GM23338 (cell line): ENCODE data around the gene ZPLD1. TPM values are rescaled to one million over a fixed set of nuclear protein-coding genes. Genes with fewer than 3 reads are reported as not detected.

Experiments
- ATAC-seq: fragments of 200-7000 bp; cut with Tn5 transposase; 3 replicates; pipeline ENCODE4 v1.9.1; 2020
- DNase-seq: peaks from one replicate; pipeline ENCODE4 v3.0.0-alpha.2; 2015; ENCODE audit warnings: low spot score
- H2AFZ ChIP-seq: fragments of 200-600 bp; sonication (generic); 2 replicates; pipeline ENCODE4 v1.8.0; 2016; ENCODE audit warnings: antibody characterized with exemption, mild to moderate bottlenecking, moderate library complexity
- H3F3A ChIP-seq: fragments of 200-600 bp; sonication (generic); replicated peaks from 2 replicates; pipeline ENCODE4 v1.8.0; 2017; ENCODE audit warnings: antibody characterized with exemption, mixed run types, low read depth
- H3K27ac ChIP-seq: fragments of 200-600 bp; sonication (generic); 2 replicates; pipeline ENCODE4 v1.6.1; 2016; ENCODE audit warnings: low read depth
- H3K27me3 ChIP-seq: fragments of 200-600 bp; sonication (generic); 2 replicates; pipeline ENCODE4 v1.8.0; 2016; ENCODE audit warnings: mild to moderate bottlenecking, mixed run types, moderate library complexity; ENCODE audit not compliant: insufficient read depth
- H3K36me3 ChIP-seq: fragments of 200-600 bp; sonication (generic); 2 replicates; pipeline ENCODE4 v1.8.0; 2016; ENCODE audit warnings: mild to moderate bottlenecking; ENCODE audit not compliant: insufficient read depth
- H3K4me1 ChIP-seq: fragments of 200-600 bp; sonication (generic); 2 replicates; pipeline ENCODE4 v1.8.0; 2016; ENCODE audit warnings: mild to moderate bottlenecking, moderate library complexity; ENCODE audit not compliant: insufficient read depth
- H3K4me2 ChIP-seq: fragments of 200-600 bp; sonication (generic); 2 replicates; pipeline ENCODE4 v1.7.1; 2017; ENCODE audit warnings: mixed run types
- H3K4me3 ChIP-seq: fragments of 200-600 bp; sonication (generic); 2 replicates; pipeline ENCODE4 v1.6.1; 2016; ENCODE audit warnings: mixed run types
- H3K79me2 ChIP-seq: fragments of 200-600 bp; sonication (generic); replicated peaks from 2 replicates; pipeline ENCODE4 v1.8.0; 2017; ENCODE audit warnings: mild to moderate bottlenecking; ENCODE audit not compliant: insufficient read depth
- H3K9me2 ChIP-seq: fragments of 200-600 bp; sonication (generic); 2 replicates; pipeline ENCODE4 v1.8.0; 2017; ENCODE audit not compliant: insufficient read depth
- H4K20me1 ChIP-seq: fragments of 200-600 bp; sonication (generic); replicated peaks from 2 replicates; pipeline ENCODE4 v1.8.0; 2017; ENCODE audit warnings: mild to moderate bottlenecking; ENCODE audit not compliant: insufficient read depth
- H3K27ac Mint-ChIP-seq: 2 replicates; pipeline ENCODE4 v1.8.0; 2020; ENCODE audit warnings: inconsistent platforms, mild to moderate bottlenecking, moderate library complexity, mixed read lengths
- H3K27me3 Mint-ChIP-seq: 3 replicates; pipeline ENCODE4 v1.8.0; 2022; ENCODE audit warnings: low read depth, mild to moderate bottlenecking, moderate library complexity, mixed read lengths, inconsistent platforms; ENCODE audit not compliant: insufficient read depth, poor library complexity
- H3K36me3 Mint-ChIP-seq: 3 replicates; pipeline ENCODE4 v1.8.0; 2021; ENCODE audit warnings: low read depth, mild to moderate bottlenecking, inconsistent platforms, moderate library complexity, mixed read lengths
- H3K4me1 Mint-ChIP-seq: 3 replicates; pipeline ENCODE4 v1.8.0; 2020; ENCODE audit warnings: mild to moderate bottlenecking, inconsistent platforms, mixed read lengths
- H3K4me3 Mint-ChIP-seq: 3 replicates; pipeline ENCODE4 v1.8.0; 2021; ENCODE audit warnings: moderate library complexity, mild to moderate bottlenecking, inconsistent platforms, mixed read lengths
- H3K9me3 Mint-ChIP-seq: 3 replicates; pipeline ENCODE4 v1.8.0; 2020; ENCODE audit warnings: moderate library complexity, mild to moderate bottlenecking, inconsistent platforms, mixed read lengths
- CREB1 ChIP-seq: fragments of 250-450 bp; sonication (Bioruptor Pico); IDR thresholded peaks from 2 replicates; pipeline ENCODE4 v1.5.0; 2020; ENCODE audit warnings: low read depth, mild to moderate bottlenecking, moderate library complexity
- EZH2 ChIP-seq: fragments of 200-600 bp; sonication (generic); IDR thresholded peaks from one replicate; pipeline ENCODE4 v1.8.0; 2017; ENCODE audit warnings: antibody characterized with exemption, mild to moderate bottlenecking, low read depth; ENCODE audit not compliant: unreplicated experiment
- EZH2phosphoT487 ChIP-seq: fragments of 200-600 bp; sonication (generic); IDR thresholded peaks from one replicate; pipeline ENCODE4 v1.8.1; 2018; ENCODE audit warnings: antibody characterized with exemption; ENCODE audit not compliant: unreplicated experiment
- JUNB ChIP-seq: IDR thresholded peaks from one replicate; pipeline ENCODE4 v1.6.1; 2016; ENCODE audit warnings: antibody characterized with exemption; ENCODE audit not compliant: unreplicated experiment
- NANOG ChIP-seq: IDR thresholded peaks from 2 replicates; pipeline ENCODE4 v1.6.1; 2016; ENCODE audit warnings: antibody characterized with exemption, borderline replicate concordance
- POLR2AphosphoS5 ChIP-seq: IDR thresholded peaks from 2 replicates; pipeline ENCODE4 v1.6.1; 2016; ENCODE audit warnings: antibody characterized with exemption, low read depth
- STAT1 ChIP-seq: IDR thresholded peaks from one replicate; pipeline ENCODE4 v1.6.1; 2016; ENCODE audit warnings: antibody characterized with exemption; ENCODE audit not compliant: unreplicated experiment
- ZNF114 ChIP-seq: fragments of 250-450 bp; sonication (Bioruptor Pico); IDR thresholded peaks from 2 replicates; pipeline ENCODE4 v1.5.0; 2020; ENCODE audit warnings: mild to moderate bottlenecking, moderate library complexity
- ZNF331 ChIP-seq: fragments of 250-450 bp; sonication (Bioruptor Pico); IDR thresholded peaks from 2 replicates; pipeline ENCODE4 v1.5.0; 2020; ENCODE audit warnings: low read depth, mild to moderate bottlenecking, moderate library complexity
- polyA plus RNA-seq: library from polyadenylated mRNA; unstranded; fragments of >200 nt; fragmentation: Nextera tagmentation; extraction: Ambion mirVana; gene quantifications from 2 replicates; pipeline ENCODE4 v1.2.1, GENCODE V29; 2016
- total RNA-seq: library from RNA; depleted of rRNA; stranded (reverse); fragments of >200 nt; shearing (Covaris generic); gene quantifications from 2 replicates; pipeline ENCODE4 v1.2.3, GENCODE V29; 2014
- TF ChIP-seq, protein P1 (sequence below): IDR thresholded peaks from one replicate; pipeline ENCODE4 v1.6.1; 2018; ENCODE audit warnings: antibody characterized with exemption; ENCODE audit not compliant: unreplicated experiment
- TF ChIP-seq, protein P2 (sequence below): IDR thresholded peaks from 2 replicates; pipeline ENCODE4 v1.6.1; 2016; ENCODE audit warnings: antibody characterized with exemption
- TF ChIP-seq, protein P3 (sequence below): fragments of 250-450 bp; sonication (Bioruptor Pico); IDR thresholded peaks from 2 replicates; pipeline ENCODE4 v1.5.0; 2020; ENCODE audit warnings: mild to moderate bottlenecking, moderate library complexity
- TF ChIP-seq, protein P4 (sequence below), 2 experiments: fragments of 200-600 bp in 1 of 2; sonication (generic) in 1 of 2; conservative IDR thresholded peaks; 2 replicates each; pipeline versions ENCODE4 v1.5.1 to v1.6.1; 2016 to 2017; ENCODE audit warnings: antibody characterized with exemption in 2 of 2, low read depth in 2 of 2, mild to moderate bottlenecking in 2 of 2, moderate library complexity in 1 of 2

The ZPLD1 gene
- total and polyA plus RNA-seq, 2 experiments from 2014 or later, result not detected

DNA sequence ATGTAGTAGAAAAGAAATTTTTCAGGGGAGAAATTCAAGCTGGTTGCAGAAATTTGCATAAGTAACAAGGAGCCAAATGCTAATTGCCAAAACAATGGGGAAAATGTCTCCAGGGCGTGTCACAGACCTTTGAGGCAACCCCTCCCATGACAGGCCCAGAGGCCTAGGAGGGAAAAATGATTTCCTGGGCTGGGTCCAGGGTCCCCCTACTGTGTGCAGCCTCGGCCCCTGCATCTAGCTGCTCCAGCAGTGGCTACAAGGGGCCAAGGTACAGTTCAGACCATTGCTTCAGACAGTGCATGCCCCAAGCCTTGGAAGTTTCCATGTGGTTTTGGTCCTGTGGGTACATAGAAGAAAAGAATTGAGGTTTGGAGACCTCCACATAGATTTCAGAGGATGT lies 70.7 kb downstream of the ZPLD1 start:
- peaks cover 7% of the 10 kb centered on the region for H3K4me1 Mint-ChIP-seq
- TF ChIP-seq, protein P1, sequence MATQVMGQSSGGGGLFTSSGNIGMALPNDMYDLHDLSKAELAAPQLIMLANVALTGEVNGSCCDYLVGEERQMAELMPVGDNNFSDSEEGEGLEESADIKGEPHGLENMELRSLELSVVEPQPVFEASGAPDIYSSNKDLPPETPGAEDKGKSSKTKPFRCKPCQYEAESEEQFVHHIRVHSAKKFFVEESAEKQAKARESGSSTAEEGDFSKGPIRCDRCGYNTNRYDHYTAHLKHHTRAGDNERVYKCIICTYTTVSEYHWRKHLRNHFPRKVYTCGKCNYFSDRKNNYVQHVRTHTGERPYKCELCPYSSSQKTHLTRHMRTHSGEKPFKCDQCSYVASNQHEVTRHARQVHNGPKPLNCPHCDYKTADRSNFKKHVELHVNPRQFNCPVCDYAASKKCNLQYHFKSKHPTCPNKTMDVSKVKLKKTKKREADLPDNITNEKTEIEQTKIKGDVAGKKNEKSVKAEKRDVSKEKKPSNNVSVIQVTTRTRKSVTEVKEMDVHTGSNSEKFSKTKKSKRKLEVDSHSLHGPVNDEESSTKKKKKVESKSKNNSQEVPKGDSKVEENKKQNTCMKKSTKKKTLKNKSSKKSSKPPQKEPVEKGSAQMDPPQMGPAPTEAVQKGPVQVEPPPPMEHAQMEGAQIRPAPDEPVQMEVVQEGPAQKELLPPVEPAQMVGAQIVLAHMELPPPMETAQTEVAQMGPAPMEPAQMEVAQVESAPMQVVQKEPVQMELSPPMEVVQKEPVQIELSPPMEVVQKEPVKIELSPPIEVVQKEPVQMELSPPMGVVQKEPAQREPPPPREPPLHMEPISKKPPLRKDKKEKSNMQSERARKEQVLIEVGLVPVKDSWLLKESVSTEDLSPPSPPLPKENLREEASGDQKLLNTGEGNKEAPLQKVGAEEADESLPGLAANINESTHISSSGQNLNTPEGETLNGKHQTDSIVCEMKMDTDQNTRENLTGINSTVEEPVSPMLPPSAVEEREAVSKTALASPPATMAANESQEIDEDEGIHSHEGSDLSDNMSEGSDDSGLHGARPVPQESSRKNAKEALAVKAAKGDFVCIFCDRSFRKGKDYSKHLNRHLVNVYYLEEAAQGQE, result no peak
- no peak for TF ChIP-seq STAT1
- TF ChIP-seq, protein P2, sequence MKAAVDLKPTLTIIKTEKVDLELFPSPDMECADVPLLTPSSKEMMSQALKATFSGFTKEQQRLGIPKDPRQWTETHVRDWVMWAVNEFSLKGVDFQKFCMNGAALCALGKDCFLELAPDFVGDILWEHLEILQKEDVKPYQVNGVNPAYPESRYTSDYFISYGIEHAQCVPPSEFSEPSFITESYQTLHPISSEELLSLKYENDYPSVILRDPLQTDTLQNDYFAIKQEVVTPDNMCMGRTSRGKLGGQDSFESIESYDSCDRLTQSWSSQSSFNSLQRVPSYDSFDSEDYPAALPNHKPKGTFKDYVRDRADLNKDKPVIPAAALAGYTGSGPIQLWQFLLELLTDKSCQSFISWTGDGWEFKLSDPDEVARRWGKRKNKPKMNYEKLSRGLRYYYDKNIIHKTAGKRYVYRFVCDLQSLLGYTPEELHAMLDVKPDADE, result no peak
- TF ChIP-seq EZH2phosphoT487, result no peak
- TF ChIP-seq ZNF114 (CRISPR knock-in tag), result no peak
- no peak for TF ChIP-seq CREB1 (CRISPR knock-in tag)
- TF ChIP-seq, protein P3, sequence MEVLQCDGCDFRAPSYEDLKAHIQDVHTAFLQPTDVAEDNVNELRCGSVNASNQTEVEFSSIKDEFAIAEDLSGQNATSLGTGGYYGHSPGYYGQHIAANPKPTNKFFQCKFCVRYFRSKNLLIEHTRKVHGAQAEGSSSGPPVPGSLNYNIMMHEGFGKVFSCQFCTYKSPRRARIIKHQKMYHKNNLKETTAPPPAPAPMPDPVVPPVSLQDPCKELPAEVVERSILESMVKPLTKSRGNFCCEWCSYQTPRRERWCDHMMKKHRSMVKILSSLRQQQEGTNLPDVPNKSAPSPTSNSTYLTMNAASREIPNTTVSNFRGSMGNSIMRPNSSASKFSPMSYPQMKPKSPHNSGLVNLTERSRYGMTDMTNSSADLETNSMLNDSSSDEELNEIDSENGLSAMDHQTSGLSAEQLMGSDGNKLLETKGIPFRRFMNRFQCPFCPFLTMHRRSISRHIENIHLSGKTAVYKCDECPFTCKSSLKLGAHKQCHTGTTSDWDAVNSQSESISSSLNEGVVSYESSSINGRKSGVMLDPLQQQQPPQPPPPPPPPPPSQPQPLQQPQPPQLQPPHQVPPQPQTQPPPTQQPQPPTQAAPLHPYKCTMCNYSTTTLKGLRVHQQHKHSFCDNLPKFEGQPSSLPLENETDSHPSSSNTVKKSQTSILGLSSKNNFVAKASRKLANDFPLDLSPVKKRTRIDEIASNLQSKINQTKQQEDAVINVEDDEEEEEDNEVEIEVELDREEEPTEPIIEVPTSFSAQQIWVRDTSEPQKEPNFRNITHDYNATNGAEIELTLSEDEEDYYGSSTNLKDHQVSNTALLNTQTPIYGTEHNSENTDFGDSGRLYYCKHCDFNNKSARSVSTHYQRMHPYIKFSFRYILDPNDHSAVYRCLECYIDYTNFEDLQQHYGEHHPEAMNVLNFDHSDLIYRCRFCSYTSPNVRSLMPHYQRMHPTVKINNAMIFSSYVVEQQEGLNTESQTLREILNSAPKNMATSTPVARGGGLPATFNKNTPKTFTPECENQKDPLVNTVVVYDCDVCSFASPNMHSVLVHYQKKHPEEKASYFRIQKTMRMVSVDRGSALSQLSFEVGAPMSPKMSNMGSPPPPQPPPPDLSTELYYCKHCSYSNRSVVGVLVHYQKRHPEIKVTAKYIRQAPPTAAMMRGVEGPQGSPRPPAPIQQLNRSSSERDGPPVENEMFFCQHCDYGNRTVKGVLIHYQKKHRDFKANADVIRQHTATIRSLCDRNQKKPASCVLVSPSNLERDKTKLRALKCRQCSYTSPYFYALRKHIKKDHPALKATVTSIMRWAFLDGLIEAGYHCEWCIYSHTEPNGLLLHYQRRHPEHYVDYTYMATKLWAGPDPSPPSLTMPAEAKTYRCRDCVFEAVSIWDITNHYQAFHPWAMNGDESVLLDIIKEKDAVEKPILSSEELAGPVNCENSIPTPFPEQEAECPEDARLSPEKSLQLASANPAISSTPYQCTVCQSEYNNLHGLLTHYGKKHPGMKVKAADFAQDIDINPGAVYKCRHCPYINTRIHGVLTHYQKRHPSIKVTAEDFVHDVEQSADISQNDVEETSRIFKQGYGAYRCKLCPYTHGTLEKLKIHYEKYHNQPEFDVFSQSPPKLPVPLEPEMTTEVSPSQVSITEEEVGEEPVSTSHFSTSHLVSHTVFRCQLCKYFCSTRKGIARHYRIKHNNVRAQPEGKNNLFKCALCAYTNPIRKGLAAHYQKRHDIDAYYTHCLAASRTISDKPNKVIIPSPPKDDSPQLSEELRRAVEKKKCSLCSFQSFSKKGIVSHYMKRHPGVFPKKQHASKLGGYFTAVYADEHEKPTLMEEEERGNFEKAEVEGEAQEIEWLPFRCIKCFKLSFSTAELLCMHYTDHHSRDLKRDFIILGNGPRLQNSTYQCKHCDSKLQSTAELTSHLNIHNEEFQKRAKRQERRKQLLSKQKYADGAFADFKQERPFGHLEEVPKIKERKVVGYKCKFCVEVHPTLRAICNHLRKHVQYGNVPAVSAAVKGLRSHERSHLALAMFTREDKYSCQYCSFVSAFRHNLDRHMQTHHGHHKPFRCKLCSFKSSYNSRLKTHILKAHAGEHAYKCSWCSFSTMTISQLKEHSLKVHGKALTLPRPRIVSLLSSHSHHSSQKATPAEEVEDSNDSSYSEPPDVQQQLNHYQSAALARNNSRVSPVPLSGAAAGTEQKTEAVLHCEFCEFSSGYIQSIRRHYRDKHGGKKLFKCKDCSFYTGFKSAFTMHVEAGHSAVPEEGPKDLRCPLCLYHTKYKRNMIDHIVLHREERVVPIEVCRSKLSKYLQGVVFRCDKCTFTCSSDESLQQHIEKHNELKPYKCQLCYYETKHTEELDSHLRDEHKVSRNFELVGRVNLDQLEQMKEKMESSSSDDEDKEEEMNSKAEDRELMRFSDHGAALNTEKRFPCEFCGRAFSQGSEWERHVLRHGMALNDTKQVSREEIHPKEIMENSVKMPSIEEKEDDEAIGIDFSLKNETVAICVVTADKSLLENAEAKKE (CRISPR knock-in tag), result no peak
- TF ChIP-seq, protein P4, sequence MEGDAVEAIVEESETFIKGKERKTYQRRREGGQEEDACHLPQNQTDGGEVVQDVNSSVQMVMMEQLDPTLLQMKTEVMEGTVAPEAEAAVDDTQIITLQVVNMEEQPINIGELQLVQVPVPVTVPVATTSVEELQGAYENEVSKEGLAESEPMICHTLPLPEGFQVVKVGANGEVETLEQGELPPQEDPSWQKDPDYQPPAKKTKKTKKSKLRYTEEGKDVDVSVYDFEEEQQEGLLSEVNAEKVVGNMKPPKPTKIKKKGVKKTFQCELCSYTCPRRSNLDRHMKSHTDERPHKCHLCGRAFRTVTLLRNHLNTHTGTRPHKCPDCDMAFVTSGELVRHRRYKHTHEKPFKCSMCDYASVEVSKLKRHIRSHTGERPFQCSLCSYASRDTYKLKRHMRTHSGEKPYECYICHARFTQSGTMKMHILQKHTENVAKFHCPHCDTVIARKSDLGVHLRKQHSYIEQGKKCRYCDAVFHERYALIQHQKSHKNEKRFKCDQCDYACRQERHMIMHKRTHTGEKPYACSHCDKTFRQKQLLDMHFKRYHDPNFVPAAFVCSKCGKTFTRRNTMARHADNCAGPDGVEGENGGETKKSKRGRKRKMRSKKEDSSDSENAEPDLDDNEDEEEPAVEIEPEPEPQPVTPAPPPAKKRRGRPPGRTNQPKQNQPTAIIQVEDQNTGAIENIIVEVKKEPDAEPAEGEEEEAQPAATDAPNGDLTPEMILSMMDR (conservative IDR thresholded peaks at IDR 0.05; ENCODE audit: low read depth in 2 of 2), result no peak
- TF ChIP-seq ZNF331 (CRISPR knock-in tag), result no peak
- no peak for TF ChIP-seq POLR2AphosphoS5
- no peak for TF ChIP-seq JUNB
- TF ChIP-seq NANOG, result no peak
- TF ChIP-seq EZH2, result no peak

More for the DNA sequence above, 70.7 kb downstream of the ZPLD1 start:
- Histone ChIP-seq H3K4me2 (no peak overlapping the region), H3K9me2 (no peaks in the 10 kb centered on the region), H3K27me3 (no peaks in the 10 kb centered on the region), H2AFZ (no peak overlapping the region), H3K79me2 (no peaks in the 10 kb centered on the region), H3K4me3 (no peak overlapping the region), H4K20me1 (no peaks in the 10 kb centered on the region), H3K4me1 (no peaks in the 10 kb centered on the region), H3F3A (no peaks in the 10 kb centered on the region), H3K27ac (no peak overlapping the region), H3K36me3 (no peaks in the 10 kb centered on the region)
- Mint-ChIP-seq H3K27ac (no peak overlapping the region), H3K4me3 (no peak overlapping the region), H3K9me3 (peaks cover 26% of the 10 kb centered on the region), H3K27me3 (peaks cover 4% of the 10 kb centered on the region), H3K36me3 (peaks cover 14% of the 10 kb centered on the region; the same call in 2 of the 3 replicates)
- ATAC-seq, result no peak
- no peak for DNase-seq
